Measurements from ENCODE around the gene NCSTN. TPM values are rescaled to one million over a fixed set of nuclear protein-coding genes. Genes with fewer than 3 reads are reported as not detected.

Gene NCSTN
- total RNA-seq, 1 experiment from 2014 or later, result 125 TPM

- intact Hi-C loops (cut with micrococcal nuclease), result no loop called here
- H3K27ac Mint-ChIP-seq (ENCODE audit: low read depth, unreplicated experiment), result peak overlapping the region; percentile 57
- H3K36me3 Mint-ChIP-seq (ENCODE audit: insufficient read depth, unreplicated experiment), result peaks cover 66% of the 10 kb centered on the region
- POLR2A ChIA-PET, result interaction anchor here (1.1 to 1.3 kb wide), 2 partner anchors 14 to 74 kb away, joined by 3 to 9 read pairs; no protein-coding TSS in a partner anchor
- no peak for DNase-seq (ENCODE audit: unreplicated experiment)
- no peak overlapping the region for H3K4me3 Mint-ChIP-seq (ENCODE audit: unreplicated experiment)
- no peaks in the 10 kb centered on the region for H3K27me3 Mint-ChIP-seq (ENCODE audit: insufficient read depth, unreplicated experiment)
- BruUV-seq (replicated peaks), result no TSS peak
- no peaks in the 10 kb centered on the region for H3K9me3 Mint-ChIP-seq (ENCODE audit: unreplicated experiment)
- H3K4me1 Mint-ChIP-seq (ENCODE audit: insufficient read depth, unreplicated experiment), result no peaks in the 10 kb centered on the region
- no peak for TF ChIP-seq CTCF (IDR thresholded peaks at IDR 0.05; ENCODE audit: unreplicated experiment)
- CTCF ChIA-PET, result interaction anchor here (0.6 to 9.8 kb wide), 7 partner anchors 8 to 529 kb away, joined by 3 to 214 read pairs (median 6); no protein-coding TSS in a partner anchor
Measured at GRCh38 chr1:160358073-160358472, 14.9 kb downstream of the NCSTN start.

- no peak overlapping the region for H3K27ac Mint-ChIP-seq (ENCODE audit: low read depth, unreplicated experiment)
- ChIA-PET CTCF (interaction anchor here (1.3 to 9.8 kb wide), 4 partner anchors 17 to 68 kb away, joined by 3 to 214 read pairs (median 66); no protein-coding TSS in a partner anchor), POLR2A (interaction anchor here (0.8 kb wide), 1 partner anchor 8 kb away, joined by 3 read pairs; no protein-coding TSS in a partner anchor)
- no peak for TF ChIP-seq CTCF (IDR thresholded peaks at IDR 0.05; ENCODE audit: unreplicated experiment)
- no peaks in the 10 kb centered on the region for H3K9me3 Mint-ChIP-seq (ENCODE audit: unreplicated experiment)
- H3K36me3 Mint-ChIP-seq (ENCODE audit: insufficient read depth, unreplicated experiment), result peaks cover 62% of the 10 kb centered on the region
- no peak for DNase-seq (ENCODE audit: unreplicated experiment)
- H3K4me1 Mint-ChIP-seq (ENCODE audit: insufficient read depth, unreplicated experiment), result peaks cover 5% of the 10 kb centered on the region
- no TSS peak for BruUV-seq (replicated peaks)
- H3K27me3 Mint-ChIP-seq (ENCODE audit: insufficient read depth, unreplicated experiment), result no peaks in the 10 kb centered on the region
- H3K4me3 Mint-ChIP-seq (ENCODE audit: unreplicated experiment), result no peak overlapping the region
- intact Hi-C loops (cut with micrococcal nuclease), result no loop called here
Measured at GRCh38 chr1:160359559-160360226, 16.5 kb downstream of the NCSTN start.

- H3K4me1 Mint-ChIP-seq (ENCODE audit: insufficient read depth, unreplicated experiment), result peaks cover 5% of the 10 kb centered on the region
- peaks cover 59% of the 10 kb centered on the region for H3K36me3 Mint-ChIP-seq (ENCODE audit: insufficient read depth, unreplicated experiment)
- BruUV-seq (replicated peaks), result no TSS peak
Measured at GRCh38 chr1:160360227-160360695, 17.1 kb downstream of the NCSTN start.

More at GRCh38 chr1:160360227-160360695, 17.1 kb downstream of the NCSTN start:
- Mint-ChIP-seq H3K27me3 (ENCODE audit: insufficient read depth, unreplicated experiment) (no peaks in the 10 kb centered on the region), H3K27ac (ENCODE audit: low read depth, unreplicated experiment) (no peak overlapping the region), H3K4me3 (ENCODE audit: unreplicated experiment) (no peak overlapping the region), H3K9me3 (ENCODE audit: unreplicated experiment) (no peaks in the 10 kb centered on the region)
- intact Hi-C loops (cut with micrococcal nuclease), result no loop called here
- POLR2A ChIA-PET, result interaction anchor here (0.8 kb wide), 1 partner anchor 9 kb away, joined by 3 read pairs; no protein-coding TSS in a partner anchor
- DNase-seq (ENCODE audit: unreplicated experiment), result no peak
- CTCF ChIA-PET, result interaction anchor here (0.9 to 9.5 kb wide), 3 partner anchors 16 to 69 kb away, joined by 3 to 122 read pairs (median 4); no protein-coding TSS in a partner anchor
- TF ChIP-seq CTCF (IDR thresholded peaks at IDR 0.05; ENCODE audit: unreplicated experiment), result no peak
